HepG2 (cell line): ENCODE results near the gene XPOT. TPM values are rescaled to one million over a fixed set of nuclear protein-coding genes. Genes with fewer than 3 reads are reported as not detected.

Source experiments
- ATAD3A ChIP-seq: sonication (generic); formaldehyde crosslinking; IDR thresholded peaks from 2 replicates; pipeline ENCODE4 v1.4.0; 2020; ENCODE audit warnings: missing genetic modification reagents
- CC2D1A ChIP-seq: sonication (generic); formaldehyde crosslinking; IDR thresholded peaks from 2 replicates; pipeline ENCODE4 v1.8.1; 2023; ENCODE audit warnings: mild to moderate bottlenecking, missing genetic modification reagents
- HDAC2 ChIP-seq: sonication (generic); formaldehyde crosslinking; IDR thresholded peaks from 2 replicates; pipeline ENCODE4 v1.4.0; 2020; ENCODE audit warnings: missing genetic modification reagents
- MAX ChIP-seq: IDR thresholded peaks from 2 replicates; pipeline ENCODE4 v1.6.1; 2012; ENCODE audit warnings: inconsistent platforms
- NFE2 ChIP-seq: sonication (generic); formaldehyde crosslinking; IDR thresholded peaks from 2 replicates; pipeline ENCODE4 v1.4.0; 2020; ENCODE audit warnings: missing genetic modification reagents
- RCOR2 ChIP-seq: IDR thresholded peaks from 2 replicates; pipeline ENCODE4 v1.6.1; 2016; ENCODE audit warnings: missing biosample characterization, missing genetic modification reagents
- REL ChIP-seq: sonication (generic); formaldehyde crosslinking; conservative IDR thresholded peaks from 2 replicates; pipeline ENCODE4 v1.8.0; 2022; ENCODE audit warnings: mild to moderate bottlenecking, missing genetic modification reagents, moderate library complexity
- SMAD9 ChIP-seq: sonication (generic); formaldehyde crosslinking; IDR thresholded peaks from 2 replicates; pipeline ENCODE4 v1.5.1; 2020; ENCODE audit warnings: mild to moderate bottlenecking, missing genetic modification reagents
- ZMYM4 ChIP-seq: sonication (generic); formaldehyde crosslinking; IDR thresholded peaks from 2 replicates; pipeline ENCODE4 v1.8.1; 2023; ENCODE audit warnings: mild to moderate bottlenecking, missing genetic modification reagents
- ZNF142 ChIP-seq: sonication (generic); formaldehyde crosslinking; IDR thresholded peaks from 2 replicates; pipeline ENCODE4 v1.4.0; 2020; ENCODE audit warnings: missing genetic modification reagents
- ZNF276 ChIP-seq: sonication (generic); formaldehyde crosslinking; IDR thresholded peaks from 2 replicates; pipeline ENCODE4 v1.4.0; 2020; ENCODE audit warnings: mild to moderate bottlenecking, low read depth, missing genetic modification reagents
- ZNF460 ChIP-seq: sonication (generic); formaldehyde crosslinking; IDR thresholded peaks from 2 replicates; pipeline ENCODE4 v1.5.1; 2020; ENCODE audit warnings: missing genetic modification reagents, mild to moderate bottlenecking, borderline replicate concordance
- ZNF503 ChIP-seq: sonication (generic); formaldehyde crosslinking; IDR thresholded peaks from 2 replicates; pipeline ENCODE4 v1.4.0; 2020; ENCODE audit warnings: missing genetic modification reagents
- ZNF562 ChIP-seq: sonication (generic); formaldehyde crosslinking; IDR thresholded peaks from 2 replicates; pipeline ENCODE4 v1.8.0; 2022; ENCODE audit warnings: missing genetic modification reagents, borderline replicate concordance
- ZNF563 ChIP-seq: sonication (generic); formaldehyde crosslinking; IDR thresholded peaks from 2 replicates; pipeline ENCODE4 v1.8.0; 2022; ENCODE audit warnings: mild to moderate bottlenecking, moderate library complexity, missing genetic modification reagents
- ZNF580 ChIP-seq: IDR thresholded peaks from 2 replicates; pipeline ENCODE4 v1.6.1; 2016; ENCODE audit warnings: low read depth, borderline replicate concordance
- ZNF749 ChIP-seq: sonication (generic); formaldehyde crosslinking; IDR thresholded peaks from 2 replicates; pipeline ENCODE4 v1.8.0; 2022; ENCODE audit warnings: mild to moderate bottlenecking, missing genetic modification reagents, moderate library complexity, borderline replicate concordance
- ZNF75D ChIP-seq: sonication (generic); formaldehyde crosslinking; IDR thresholded peaks from 2 replicates; pipeline ENCODE4 v1.8.1; 2023; ENCODE audit warnings: missing genetic modification reagents, mild to moderate bottlenecking, borderline replicate concordance
- polyA plus RNA-seq, 8 experiments: library from polyadenylated mRNA; depleted of rRNA in 3 of 8; stranded (reverse) in 7 of 8; unstranded in 1 of 8; fragments of >200 nt; fragmentation: Illumina TruSeq in 4 of 8; extraction: Trizol in 4 of 8; gene quantifications; 2 replicates each; pipeline versions ENCODE4 v1.2.1 to v1.2.3, GENCODE V29; 2011 to 2016; ENCODE audit warnings: low read depth in 4 of 8, missing spikeins in 1 of 8, mixed read lengths in 1 of 8; ENCODE audit not compliant: insufficient read depth in 1 of 8
- total RNA-seq, 5 experiments: library from RNA; depleted of rRNA; stranded (reverse); fragments of >200 nt; fragmentation: Illumina TruSeq; extraction: Trizol; gene quantifications; 2 replicates each; pipeline ENCODE4 v1.2.3, GENCODE V29; 2016; ENCODE audit warnings: low read depth in 1 of 5

Gene XPOT
- total and polyA plus RNA-seq, 2 of the 13 experiments (the other 11 are each of a cell fraction or from before 2014, with no cell fraction given): 93.8 to 102 TPM

GRCh38 chr12:64404470-64405256 lies 471 bp downstream of the XPOT start (continued):
- TF ChIP-seq MAX: peak; percentile 94
- no peak for TF ChIP-seq NFE2 (CRISPR knock-in tag)
- TF ChIP-seq ZNF142 (CRISPR knock-in tag): peak; percentile 87
- TF ChIP-seq SMAD9: no peak
- peak; percentile 86 for TF ChIP-seq REL (CRISPR knock-in tag)
- peak; percentile 77; the same call in 1 of the 2 replicates for TF ChIP-seq ZNF749 (CRISPR knock-in tag)
- peak; percentile 50; the same call in 1 of the 2 replicates for TF ChIP-seq ZNF580 (CRISPR knock-in tag)
- TF ChIP-seq HDAC2: no peak
- peak; percentile 91 for TF ChIP-seq ZNF563 (CRISPR knock-in tag)
- no peak for TF ChIP-seq RCOR2 (CRISPR knock-in tag)
- TF ChIP-seq ATAD3A: no peak
- no peak for TF ChIP-seq ZNF562 (CRISPR knock-in tag)
- TF ChIP-seq ZMYM4 (CRISPR knock-in tag): peak; percentile 62
- TF ChIP-seq ZNF276: peak; percentile 28; the same call in 1 of the 2 replicates
- TF ChIP-seq ZNF75D: no peak
- TF ChIP-seq ZNF460 (CRISPR knock-in tag): no peak
- TF ChIP-seq CC2D1A (CRISPR knock-in tag): no peak
- no peak for TF ChIP-seq ZNF503 (CRISPR knock-in tag)
